PC-9 (cell line): ENCODE results near the gene XCR1. TPM values are rescaled to one million over a fixed set of nuclear protein-coding genes. Genes with fewer than 3 reads are reported as not detected.

Experiments used
- BruUV-seq: library from RNA; stranded (reverse); fragments of 400-500 nt; replicated peaks from 2 replicates; lab custom pipeline; 2021; lab: Mats Ljungman, UMichigan
- CTCF ChIA-PET: fragments of 300-600 bp; sonication (Branson Sonifier 250); formaldehyde crosslinking; loops from one replicate; lab custom pipeline; 2022; ENCODE audit warnings: antibody characterized with exemption; lab: Charles Lee
- POLR2A ChIA-PET: fragments of 300-600 bp; sonication (Branson Sonifier 250); formaldehyde crosslinking; loops from one replicate; lab custom pipeline; 2022; ENCODE audit warnings: antibody characterized with exemption; ENCODE audit not compliant: unreplicated experiment; lab: Charles Lee
- DNase-seq, 2 experiments: peaks; one replicate each; pipeline versions ENCODE4 v3.0.0 to v3.0.0-alpha.2; 2015 to 2022; ENCODE audit warnings: mixed read lengths in 1 of 2
- H2AFZ ChIP-seq: fragments of 200-600 bp; sonication (generic); 2 replicates; pipeline ENCODE4 v1.8.1; 2017; ENCODE audit warnings: antibody characterized with exemption
- H3F3A ChIP-seq: fragments of 200-600 bp; sonication (generic); 2 replicates; pipeline ENCODE4 v1.8.1; 2017; ENCODE audit warnings: antibody characterized with exemption, mild to moderate bottlenecking, low read depth; ENCODE audit not compliant: insufficient read depth
- H3K27ac ChIP-seq: fragments of 200-600 bp; sonication (generic); 2 replicates; pipeline ENCODE4 v1.6.1; 2016; ENCODE audit warnings: mixed run types
- H3K27me3 ChIP-seq: fragments of 200-600 bp; sonication (generic); 2 replicates; pipeline ENCODE4 v1.6.1; 2016; ENCODE audit warnings: low read depth, mixed run types; ENCODE audit not compliant: insufficient read depth
- H3K36me3 ChIP-seq: fragments of 200-600 bp; sonication (generic); 2 replicates; pipeline ENCODE4 v1.6.1; 2016; ENCODE audit warnings: low read depth, mixed run types
- H3K4me1 ChIP-seq: fragments of 200-600 bp; sonication (generic); replicated peaks from 2 replicates; pipeline ENCODE4 v1.6.1; 2016; ENCODE audit warnings: mixed run types; ENCODE audit not compliant: insufficient read depth
- H3K4me2 ChIP-seq: fragments of 200-600 bp; sonication (generic); 2 replicates; pipeline ENCODE4 v1.6.1; 2017; ENCODE audit warnings: mixed run types
- H3K4me3 ChIP-seq: fragments of 200-600 bp; sonication (generic); 2 replicates; pipeline ENCODE4 v1.6.1; 2016; ENCODE audit warnings: mixed run types
- H3K79me2 ChIP-seq: fragments of 200-600 bp; sonication (generic); 2 replicates; pipeline ENCODE4 v1.6.1; 2017; ENCODE audit warnings: low read depth, mixed run types
- H3K9me2 ChIP-seq: fragments of 200-600 bp; sonication (generic); 2 replicates; pipeline ENCODE4 v1.8.1; 2017; ENCODE audit warnings: mild to moderate bottlenecking; ENCODE audit not compliant: insufficient read depth
- H3K9me3 ChIP-seq: fragments of 200-600 bp; sonication (generic); 2 replicates; pipeline ENCODE4 v1.8.1; 2016; ENCODE audit warnings: low read depth; ENCODE audit not compliant: insufficient read depth
- H4K20me1 ChIP-seq: fragments of 200-600 bp; sonication (generic); 2 replicates; pipeline ENCODE4 v1.8.1; 2017; ENCODE audit not compliant: insufficient read depth
- EZH2 ChIP-seq: fragments of 200-600 bp; sonication (generic); IDR thresholded peaks from 2 replicates; pipeline ENCODE4 v1.8.0; 2017; ENCODE audit warnings: antibody characterized with exemption, low read depth
- intact Hi-C: fragments of 100-400 bp; cut with micrococcal nuclease; formaldehyde crosslinking; loops from one replicate; pipeline ENCODE4 v1.10.0; 2022; ENCODE audit not compliant: unreplicated experiment
- total RNA-seq: library from RNA; stranded (reverse); gene quantifications from 2 replicates; pipeline ENCODE4 v1.2.3, GENCODE V29; 2021
- TF ChIP-seq, protein P1 (sequence below): fragments of 200-600 bp; sonication (generic); conservative IDR thresholded peaks from 2 replicates; pipeline ENCODE4 v1.6.1; 2017; ENCODE audit warnings: mixed run types, antibody characterized with exemption, mild to moderate bottlenecking, moderate library complexity

XCR1 gene
- total RNA-seq, 1 experiment from 2014 or later: 0.13 TPM

- Histone ChIP-seq H3K4me3 (no peak overlapping the region), H4K20me1 (no peaks in the 10 kb centered on the region), H3K9me2 (no peaks in the 10 kb centered on the region), H3F3A (peaks cover 5% of the 10 kb centered on the region; the same call in 1 of the 2 replicates), H3K27me3 (no peaks in the 10 kb centered on the region), H3K4me1 (peaks cover 31% of the 10 kb centered on the region), H3K27ac (peak overlapping the region; percentile 38), H3K4me2 (peak overlapping the region; percentile 45), H3K9me3 (no peaks in the 10 kb centered on the region), H2AFZ (no peak overlapping the region), H3K36me3 (peaks cover 2% of the 10 kb centered on the region), H3K79me2 (peaks cover 34% of the 10 kb centered on the region)
- DNase-seq: peak; percentile 55 to 83
- intact Hi-C loops: no loop called here
- CTCF ChIA-PET: no interaction called here
- POLR2A ChIA-PET: interaction anchor here (0.6 kb wide), 2 partner anchors 13 to 1082 kb away, joined by 4 to 6 read pairs; no protein-coding TSS in a partner anchor
- TF ChIP-seq EZH2: no peak
- TF ChIP-seq, protein P1, sequence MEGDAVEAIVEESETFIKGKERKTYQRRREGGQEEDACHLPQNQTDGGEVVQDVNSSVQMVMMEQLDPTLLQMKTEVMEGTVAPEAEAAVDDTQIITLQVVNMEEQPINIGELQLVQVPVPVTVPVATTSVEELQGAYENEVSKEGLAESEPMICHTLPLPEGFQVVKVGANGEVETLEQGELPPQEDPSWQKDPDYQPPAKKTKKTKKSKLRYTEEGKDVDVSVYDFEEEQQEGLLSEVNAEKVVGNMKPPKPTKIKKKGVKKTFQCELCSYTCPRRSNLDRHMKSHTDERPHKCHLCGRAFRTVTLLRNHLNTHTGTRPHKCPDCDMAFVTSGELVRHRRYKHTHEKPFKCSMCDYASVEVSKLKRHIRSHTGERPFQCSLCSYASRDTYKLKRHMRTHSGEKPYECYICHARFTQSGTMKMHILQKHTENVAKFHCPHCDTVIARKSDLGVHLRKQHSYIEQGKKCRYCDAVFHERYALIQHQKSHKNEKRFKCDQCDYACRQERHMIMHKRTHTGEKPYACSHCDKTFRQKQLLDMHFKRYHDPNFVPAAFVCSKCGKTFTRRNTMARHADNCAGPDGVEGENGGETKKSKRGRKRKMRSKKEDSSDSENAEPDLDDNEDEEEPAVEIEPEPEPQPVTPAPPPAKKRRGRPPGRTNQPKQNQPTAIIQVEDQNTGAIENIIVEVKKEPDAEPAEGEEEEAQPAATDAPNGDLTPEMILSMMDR: no peak
- BruUV-seq: no TSS peak
These were observed 40.8 kb downstream of the XCR1 start for GRCh38 chr3:45986303-45986982.

- ChIA-PET CTCF (no interaction called here), POLR2A (interaction anchor here (0.6 kb wide), 1 partner anchor 13 kb away, joined by 6 read pairs; no protein-coding TSS in a partner anchor)
- Histone ChIP-seq H2AFZ (no peak overlapping the region), H3K4me2 (no peak overlapping the region), H3K79me2 (peaks cover 33% of the 10 kb centered on the region), H3K27me3 (no peaks in the 10 kb centered on the region), H3K9me2 (no peaks in the 10 kb centered on the region), H3K36me3 (peaks cover 9% of the 10 kb centered on the region), H3K4me3 (no peak overlapping the region), H3F3A (peaks cover 5% of the 10 kb centered on the region; the same call in 1 of the 2 replicates), H3K9me3 (no peaks in the 10 kb centered on the region), H4K20me1 (no peaks in the 10 kb centered on the region), H3K27ac (0 out of 2 replicates have a peak overlapping the region, but pooled peaks have one; percentile 38), H3K4me1 (peaks cover 31% of the 10 kb centered on the region)
- BruUV-seq: no TSS peak
- TF ChIP-seq, protein P1: no peak
- no peak for TF ChIP-seq EZH2
- no peak for DNase-seq
- intact Hi-C loops: no loop called here
These were observed 41.6 kb downstream of the XCR1 start for GRCh38 chr3:45985532-45986302.

DNA sequence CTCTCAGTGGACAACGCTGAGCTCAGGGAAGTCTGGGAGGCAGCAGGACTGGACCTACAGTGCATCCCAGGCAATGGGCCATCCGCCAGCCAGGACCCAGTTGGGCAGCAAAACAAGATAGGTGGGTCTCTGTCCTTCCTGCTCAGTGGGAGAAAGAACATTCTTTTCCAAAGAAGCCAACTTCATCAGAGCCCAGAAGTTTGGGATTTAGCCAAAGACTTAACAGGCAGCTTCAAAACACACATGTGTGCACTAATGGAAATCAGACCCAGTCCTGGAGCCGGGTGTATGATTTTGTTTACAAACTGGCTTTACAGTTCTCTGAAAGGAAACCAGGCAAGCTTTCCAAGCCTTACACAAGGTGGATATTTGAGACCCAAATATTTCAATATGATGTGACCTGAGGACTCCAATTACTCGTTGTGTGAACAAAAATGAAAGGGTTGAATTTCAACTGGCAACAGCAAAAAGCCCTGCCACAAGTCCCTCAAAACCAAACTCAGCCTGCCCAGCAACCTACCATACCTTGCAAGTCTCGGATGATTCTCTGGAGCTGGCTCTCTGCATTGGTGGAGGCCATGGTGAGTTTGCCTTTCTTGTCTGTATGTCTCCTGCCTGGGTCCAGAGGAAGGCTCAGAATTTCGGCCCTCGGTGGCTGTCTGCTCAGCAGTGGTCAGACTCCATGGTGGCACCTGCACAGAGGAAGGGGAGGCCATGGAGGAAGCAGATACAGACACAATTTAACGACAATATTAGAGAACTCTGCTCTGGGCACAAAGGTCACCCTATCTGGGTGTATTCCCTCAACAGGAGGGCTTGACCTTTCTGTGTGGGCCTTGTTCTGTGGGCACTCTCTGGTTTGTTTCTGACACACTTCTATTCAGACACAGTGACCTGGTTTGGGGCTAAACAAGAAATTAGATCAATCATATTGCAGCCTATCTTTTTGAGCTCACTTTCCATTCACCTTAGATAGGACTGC lies 42.7 kb downstream of the XCR1 start:
- H3K4me1 ChIP-seq: peaks cover 30% of the 10 kb centered on the region
- no peaks in the 10 kb centered on the region for H4K20me1 ChIP-seq
- no peak for DNase-seq
- no peak overlapping the region for H3K4me3 ChIP-seq
- H3F3A ChIP-seq: peaks cover 5% of the 10 kb centered on the region; the same call in 1 of the 2 replicates
- BruUV-seq: no TSS peak
- CTCF ChIA-PET: no interaction called here
- no peaks in the 10 kb centered on the region for H3K9me3 ChIP-seq
- TF ChIP-seq, protein P1: no peak
- no peak for TF ChIP-seq EZH2
- POLR2A ChIA-PET: no interaction called here
- peaks cover 32% of the 10 kb centered on the region for H3K79me2 ChIP-seq
- H3K9me2 ChIP-seq: no peaks in the 10 kb centered on the region
- no peaks in the 10 kb centered on the region for H3K27me3 ChIP-seq
- peaks cover 14% of the 10 kb centered on the region for H3K36me3 ChIP-seq
- H3K4me2 ChIP-seq: no peak overlapping the region
- intact Hi-C loops: no loop called here
- no peak overlapping the region for H2AFZ ChIP-seq
- no peak overlapping the region for H3K27ac ChIP-seq
